HG03066 (cell line): Measurements from ENCODE around the gene RELL1.
"Not testable (repeated sequence)": the region's sequence is repeated elsewhere in the genome, so short reads cannot be mapped to it uniquely, and the experiment has no call there.

Experiments
- ATAC-seq: cut with Tn5 transposase; IDR thresholded peaks from one replicate; pipeline ENCODE4 v1.9.1; 2021; ENCODE audit warnings: low read depth; ENCODE audit not compliant: unreplicated experiment

RELL1 gene

GRCh38 chr4:37693450-37694190 lies 7.4 kb upstream of the RELL1 start:
- no peak for ATAC-seq

- ATAC-seq, result no peak
These were observed 6.9 kb upstream of the RELL1 start for GRCh38 chr4:37693030-37693429.

GRCh38 chr4:37690976-37691375 lies 4.8 kb upstream of the RELL1 start:
- no peak for ATAC-seq

DNA sequence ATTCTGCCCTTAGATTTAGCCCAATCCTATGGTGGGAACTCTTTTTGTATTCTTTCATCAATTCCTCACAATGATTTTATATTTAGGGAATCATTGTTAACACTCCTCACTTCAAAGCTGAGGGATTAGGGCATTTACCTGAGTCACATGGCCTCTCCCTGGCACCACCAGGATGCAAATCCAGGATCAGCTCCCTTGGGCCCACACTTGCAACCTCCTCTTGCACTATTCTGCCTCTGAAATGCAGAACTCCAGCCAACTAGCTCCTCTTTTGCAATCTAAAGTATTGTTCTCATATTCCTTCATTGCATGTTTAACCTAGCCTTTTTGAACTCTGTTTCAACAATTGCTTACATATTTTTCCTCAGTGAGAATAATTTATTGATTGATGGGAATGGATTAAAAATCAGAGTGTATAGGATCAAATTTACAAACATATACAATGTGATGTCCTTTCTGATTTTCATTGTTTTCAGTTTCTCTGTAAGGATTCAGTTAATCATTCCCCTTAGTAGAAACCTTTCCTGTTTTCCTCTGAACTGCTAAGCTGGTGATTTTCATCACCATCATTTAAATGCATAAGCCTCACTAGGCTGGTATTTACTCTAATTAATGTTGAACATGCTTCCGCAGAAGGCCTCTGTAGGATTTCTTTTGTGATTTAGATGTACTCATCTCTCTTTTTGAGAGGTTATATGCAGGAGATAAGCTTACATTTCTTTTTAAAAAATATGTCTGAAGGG lies 3.3 kb upstream of the RELL1 start:
- no peak for ATAC-seq

GRCh38 chr4:37687681-37688080 lies 1.5 kb upstream of the RELL1 start:
- ATAC-seq, result no peak

- no peak for ATAC-seq
These were observed 1.0 kb upstream of the RELL1 start for GRCh38 chr4:37687194-37687562.

DNA sequence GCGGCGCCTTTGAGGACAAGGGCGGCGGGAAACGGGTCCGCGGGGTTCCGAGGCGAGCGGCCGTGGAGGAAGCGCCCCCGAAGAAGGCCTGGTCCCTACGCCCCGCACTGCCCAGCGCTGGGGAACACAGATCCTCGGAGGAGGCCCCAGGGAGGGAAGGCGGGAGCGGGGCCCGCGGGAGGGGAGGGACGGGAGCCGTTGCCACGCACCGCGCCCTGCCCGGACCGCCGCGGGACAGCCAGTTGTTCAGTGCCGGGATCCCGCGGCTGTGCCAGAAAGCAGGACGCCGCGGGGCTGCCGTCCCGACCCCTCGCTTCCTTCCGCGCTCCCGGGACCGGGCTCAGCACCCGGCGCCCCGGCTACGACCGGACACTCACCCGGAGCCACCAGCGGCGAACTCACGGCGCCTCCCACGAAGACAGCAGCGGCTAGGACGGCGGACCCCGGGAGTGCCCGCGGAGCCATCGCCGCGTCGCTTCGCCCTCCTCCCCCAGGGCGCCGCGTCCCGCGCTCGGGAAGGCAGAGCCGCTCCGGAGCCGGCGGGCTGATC lies 278 bp downstream of the RELL1 start:
- ATAC-seq, result peak; percentile 16

GRCh38 chr4:37685161-37685822 lies 884 bp downstream of the RELL1 start:
- ATAC-seq, result no peak

DNA sequence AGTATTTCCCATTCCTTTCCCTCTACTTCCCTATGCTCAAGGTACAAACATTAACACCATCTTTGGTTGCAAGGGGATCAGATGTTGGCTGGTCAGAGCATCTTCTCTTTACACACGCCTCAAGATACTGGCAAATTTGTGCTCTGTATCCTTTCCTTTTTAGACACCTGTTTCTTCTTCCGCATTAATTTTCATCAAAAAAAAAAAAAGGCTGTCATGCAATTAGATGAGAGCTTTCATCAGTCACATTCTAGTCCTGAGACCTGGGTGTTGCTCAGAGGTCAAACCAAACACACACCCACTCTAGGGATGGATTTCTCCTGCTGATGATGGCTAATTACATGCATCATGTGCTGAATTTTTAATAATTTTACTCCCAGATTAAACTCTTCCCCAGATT lies 2.0 kb downstream of the RELL1 start:
- no peak for ATAC-seq

DNA sequence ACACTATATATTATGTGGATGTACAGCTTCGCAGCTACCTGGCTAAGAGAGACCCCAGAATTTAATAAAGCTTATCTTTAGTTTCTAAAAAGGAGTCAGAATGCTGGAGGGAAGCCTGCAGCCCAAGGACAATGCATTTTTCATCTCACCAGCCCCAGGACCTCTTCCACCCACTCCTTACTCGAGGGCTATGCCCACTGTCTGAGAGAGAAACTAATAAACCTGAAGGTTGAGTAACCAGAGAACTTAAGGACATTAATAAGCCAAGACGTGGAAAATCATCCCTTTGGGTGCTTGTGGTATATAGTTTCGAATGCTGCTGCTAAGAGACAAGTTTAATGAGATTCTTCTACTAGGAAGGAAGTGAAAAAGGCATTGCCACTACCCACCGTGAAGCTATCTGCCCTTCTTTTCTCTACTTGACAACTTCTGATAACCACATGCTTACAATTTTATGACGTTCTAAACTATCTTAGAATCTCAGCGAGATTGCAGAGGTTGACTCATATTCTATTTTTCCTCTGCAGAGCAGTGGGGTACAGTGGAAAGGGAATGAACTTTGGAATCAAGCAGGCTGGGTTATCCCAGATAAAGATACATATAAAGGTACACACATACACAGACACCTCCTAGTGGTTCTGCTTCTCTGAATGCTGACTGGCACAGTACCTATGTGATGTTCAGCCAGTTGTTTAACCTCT lies 3.3 kb downstream of the RELL1 start:
- peak; percentile 16 for ATAC-seq

DNA sequence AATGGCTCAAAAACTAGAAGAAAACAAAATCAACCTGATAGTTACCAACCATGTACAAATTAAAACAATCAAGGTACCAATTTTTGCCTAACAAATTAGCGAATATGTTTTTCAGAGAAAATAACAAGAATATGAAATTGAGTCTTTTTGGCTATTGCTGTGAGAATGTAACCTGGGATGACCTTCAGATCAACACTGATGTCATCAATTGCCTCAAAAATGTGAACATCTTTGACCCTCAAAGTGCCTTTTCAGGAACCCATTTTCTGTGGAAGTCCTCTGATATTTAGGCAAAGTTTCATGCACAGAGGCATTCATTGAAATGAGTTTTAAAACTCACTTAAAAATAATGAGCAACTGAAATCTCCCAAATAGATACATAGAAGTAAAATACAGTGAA lies 6.1 kb downstream of the RELL1 start:
- ATAC-seq, result no peak

GRCh38 chr4:37679301-37679700 lies 6.9 kb downstream of the RELL1 start:
- ATAC-seq, result no peak

- ATAC-seq, result no peak
These were observed 7.6 kb downstream of the RELL1 start for GRCh38 chr4:37678624-37679023.

DNA sequence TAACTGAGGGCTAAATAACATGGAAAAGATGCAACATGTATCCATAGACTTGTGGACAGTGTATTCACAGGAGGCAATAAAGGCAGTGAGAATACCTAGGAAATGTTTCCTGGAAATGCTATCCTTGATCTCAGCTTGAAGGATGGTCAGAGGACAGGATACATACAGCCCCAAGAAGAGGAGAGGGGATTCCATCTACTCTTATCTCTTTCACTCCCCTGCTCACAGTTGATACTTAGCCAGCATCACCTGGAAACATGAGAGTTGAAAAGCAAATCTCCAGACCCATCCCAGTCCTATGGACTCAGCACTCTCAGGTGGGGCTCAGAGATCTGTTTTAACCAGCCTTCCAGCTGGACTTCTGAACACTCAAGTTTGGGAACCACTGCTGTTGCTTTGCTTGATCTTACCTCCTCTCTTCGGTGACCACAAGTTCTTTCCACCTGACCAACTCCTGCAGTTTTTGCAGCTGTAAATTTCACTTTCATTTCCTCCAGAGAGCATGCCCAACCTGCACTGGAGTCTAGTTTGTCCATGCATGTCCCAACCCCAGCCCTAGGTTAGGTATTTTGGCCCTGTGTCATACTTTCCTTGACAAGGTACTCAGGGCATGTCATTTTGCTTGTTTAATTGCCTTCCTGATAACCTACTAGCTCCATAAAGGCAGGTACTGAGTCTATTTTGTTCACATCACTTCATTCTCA lies 10.4 kb downstream of the RELL1 start:
- ATAC-seq, result peak; percentile 98

GRCh38 chr4:37674439-37674838 lies 11.7 kb downstream of the RELL1 start:
- no peak for ATAC-seq

GRCh38 chr4:37673538-37674192 lies 12.5 kb downstream of the RELL1 start:
- ATAC-seq, result no peak

DNA sequence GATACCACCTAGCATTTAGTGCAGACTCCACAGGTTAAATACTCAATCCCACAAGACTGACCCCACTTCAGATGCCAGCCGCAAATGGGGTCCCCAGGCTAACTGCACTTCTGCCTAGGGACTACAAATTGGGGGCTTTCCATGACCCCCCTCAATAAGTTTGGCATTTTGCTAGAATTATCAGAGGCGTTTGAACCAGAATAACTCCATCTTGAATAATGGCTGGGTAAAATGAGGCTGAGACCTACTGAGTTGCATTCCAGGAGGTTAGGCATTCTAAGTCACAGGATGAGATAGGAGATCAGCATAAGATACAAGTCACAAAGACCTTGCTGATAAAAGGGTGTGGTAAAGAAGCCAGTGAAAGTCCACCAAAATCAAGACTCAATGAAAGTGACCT lies 15.1 kb downstream of the RELL1 start:
- ATAC-seq, result no peak

DNA sequence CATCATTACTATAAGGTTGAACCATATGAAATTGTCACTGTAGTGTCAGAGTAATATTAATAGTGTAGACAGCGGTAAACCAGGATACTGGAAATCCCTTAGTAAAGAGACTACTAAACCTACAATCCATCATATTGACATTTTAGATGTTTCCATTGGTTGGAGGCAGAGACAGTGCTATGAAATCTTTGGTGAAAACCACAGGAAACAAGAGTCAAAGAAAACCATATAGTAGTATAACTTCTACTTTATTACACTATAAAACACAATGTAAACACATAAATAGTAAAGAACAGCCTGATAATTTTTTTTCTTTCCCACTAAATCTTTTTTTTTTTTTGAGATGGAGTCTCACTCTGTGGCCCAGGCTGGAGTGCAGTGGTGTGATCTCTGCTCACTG lies 15.9 kb downstream of the RELL1 start:
- ATAC-seq, result no peak

GRCh38 chr4:37669124-37669523 lies 17.1 kb downstream of the RELL1 start:
- not testable (repeated sequence) for ATAC-seq
